ENCODE data around the gene PRAME.

Gene PRAME

GRCh38 chr22:22554587-22555284 is 4.3 kb downstream of the PRAME start:
- H3K4me3 ChIP-seq (replicated peaks; ENCODE audit: low read depth, low read length), result no peak overlapping the region
- DNase-seq (ENCODE audit: extremely low read depth, low read depth), result no peak
- TF ChIP-seq CTCF (IDR thresholded peaks at IDR 0.05; ENCODE audit: low read depth, low read length, missing control alignments), result no peak

GRCh38 chr22:22553735-22554586 is 5.1 kb downstream of the PRAME start:
- no peak overlapping the region for H3K4me3 ChIP-seq (replicated peaks; ENCODE audit: low read depth, low read length)
- no peak for TF ChIP-seq CTCF (IDR thresholded peaks at IDR 0.05; ENCODE audit: low read depth, low read length, missing control alignments)
- no peak for DNase-seq (ENCODE audit: extremely low read depth, low read depth)

- no peak for DNase-seq (ENCODE audit: extremely low read depth, low read depth)
- H3K4me3 ChIP-seq (replicated peaks; ENCODE audit: low read depth, low read length), result no peak overlapping the region
- TF ChIP-seq CTCF (IDR thresholded peaks at IDR 0.05; ENCODE audit: low read depth, low read length, missing control alignments), result no peak
These were observed 5.9 kb downstream of the PRAME start for GRCh38 chr22:22553141-22553540.

- no peak for TF ChIP-seq CTCF (IDR thresholded peaks at IDR 0.05; ENCODE audit: low read depth, low read length, missing control alignments)
- H3K4me3 ChIP-seq (replicated peaks; ENCODE audit: low read depth, low read length), result no peak overlapping the region
- DNase-seq (ENCODE audit: extremely low read depth, low read depth), result no peak
These were observed 6.4 kb downstream of the PRAME start for GRCh38 chr22:22552630-22553029.

GRCh38 chr22:22550789-22551434 is 8.2 kb downstream of the PRAME start:
- DNase-seq (ENCODE audit: extremely low read depth, low read depth), result no peak
- TF ChIP-seq CTCF (IDR thresholded peaks at IDR 0.05; ENCODE audit: low read depth, low read length, missing control alignments), result no peak
- H3K4me3 ChIP-seq (replicated peaks; ENCODE audit: low read depth, low read length), result no peak overlapping the region

GRCh38 chr22:22548910-22549309 is 10.2 kb downstream of the PRAME start:
- TF ChIP-seq CTCF (IDR thresholded peaks at IDR 0.05; ENCODE audit: low read depth, low read length, missing control alignments), result no peak
- DNase-seq (ENCODE audit: extremely low read depth, low read depth), result no peak
- no peak overlapping the region for H3K4me3 ChIP-seq (replicated peaks; ENCODE audit: low read depth, low read length)

All from HFF-Myc (cell line).